ENCODE measurements around the gene SMG1.
"Not testable (repeated sequence)": the region's sequence is repeated elsewhere in the genome, so short reads cannot be mapped to it uniquely, and the experiment has no call there.

The SMG1 gene

GRCh38 chr16:18757960-18758660 is 168.1 kb downstream of the SMG1 start:
- DNase-seq, result not testable (repeated sequence)

GRCh38 chr16:18756639-18757038 is 169.6 kb downstream of the SMG1 start:
- DNase-seq, result not testable (repeated sequence)
